GDM1 (cell line): Measurements from ENCODE around the gene DLG4.

Source experiments
- DNase-seq: peaks from one replicate; lab custom pipeline; 2025; lab: John Stamatoyannopoulos, UW

DLG4 gene

DNA sequence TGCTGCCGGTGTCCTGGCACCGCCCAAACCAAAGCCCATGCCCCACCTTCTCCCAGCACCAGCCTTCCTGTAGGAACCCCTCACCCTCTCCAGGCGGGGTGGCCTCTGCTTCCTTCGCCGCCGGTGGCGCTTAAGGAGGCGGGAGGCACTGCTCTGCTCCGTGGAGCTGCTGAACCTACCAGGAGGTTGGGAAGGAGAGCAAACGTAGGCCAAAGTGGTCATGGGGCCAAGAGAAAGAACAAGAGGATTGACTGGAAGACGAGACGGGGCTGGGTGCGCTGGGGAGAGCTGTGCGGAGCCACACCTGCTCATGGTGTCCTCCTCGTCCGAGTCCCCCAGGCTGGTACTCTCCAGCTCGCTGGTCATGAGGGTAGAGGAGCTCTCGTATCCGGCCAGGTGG is 9.9 kb upstream of the DLG4 start:
- DNase-seq: no peak

GRCh38 chr17:7228920-7229319 is 9.3 kb upstream of the DLG4 start:
- no peak for DNase-seq

GRCh38 chr17:7226721-7227710 is 7.4 kb upstream of the DLG4 start:
- DNase-seq: no peak

DNA sequence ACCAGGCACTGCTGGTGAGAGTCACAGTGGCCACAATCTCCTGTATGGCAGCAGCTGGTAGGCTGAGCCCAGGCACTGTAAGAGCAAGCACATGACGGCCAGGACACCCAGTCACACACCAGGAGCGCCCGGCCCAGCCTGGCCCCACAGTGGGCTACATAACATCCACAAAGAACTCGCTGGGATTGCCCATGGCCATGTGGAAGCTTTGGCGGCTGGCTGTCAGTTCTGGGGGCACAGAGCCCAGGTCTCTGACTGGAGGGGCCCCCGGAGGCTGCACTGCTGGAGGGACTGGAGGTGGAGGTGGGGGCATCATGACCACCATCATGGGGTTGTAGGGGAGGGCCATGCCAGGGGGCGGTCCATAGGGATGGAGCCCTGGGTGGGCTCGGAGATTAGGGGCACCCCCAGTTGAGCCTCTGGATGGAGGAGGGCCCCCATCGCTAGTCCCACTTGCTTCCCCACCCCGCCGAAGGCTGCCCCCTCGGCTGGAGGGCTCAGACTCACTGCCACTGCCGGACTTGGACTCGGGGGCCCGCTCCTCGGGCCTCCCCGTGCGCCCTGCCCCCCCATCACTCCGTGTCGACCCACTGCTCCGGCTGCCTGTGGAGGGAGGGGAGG is 6.2 kb upstream of the DLG4 start:
- DNase-seq: no peak

GRCh38 chr17:7224661-7225111 is 5.0 kb upstream of the DLG4 start:
- DNase-seq: no peak

DNA sequence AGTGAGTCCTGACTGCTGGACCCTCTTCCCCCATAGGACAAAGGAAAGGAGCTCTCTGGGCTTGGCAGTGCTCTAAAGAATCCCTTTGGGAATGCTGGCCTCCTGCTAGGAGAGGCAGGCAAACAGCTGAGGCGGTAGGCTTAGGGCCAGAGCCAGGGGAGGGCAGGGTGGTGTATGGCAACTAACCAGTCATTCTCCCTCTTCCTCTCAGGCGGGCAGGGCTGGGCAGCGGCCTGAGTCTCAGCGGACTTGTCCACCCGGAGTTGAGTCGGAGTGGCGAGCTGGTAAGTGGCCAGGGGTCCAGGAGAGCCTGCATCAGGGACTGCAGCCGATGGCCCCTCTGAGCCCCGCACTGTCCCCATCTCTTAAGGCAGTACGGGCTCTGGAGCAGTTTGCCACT is 4.5 kb upstream of the DLG4 start:
- DNase-seq: no peak

- DNase-seq: no peak
Observed at GRCh38 chr17:7223375-7223774, 3.7 kb upstream of the DLG4 start.

- DNase-seq: no peak
Observed at GRCh38 chr17:7222972-7223292, 3.3 kb upstream of the DLG4 start.

DNA sequence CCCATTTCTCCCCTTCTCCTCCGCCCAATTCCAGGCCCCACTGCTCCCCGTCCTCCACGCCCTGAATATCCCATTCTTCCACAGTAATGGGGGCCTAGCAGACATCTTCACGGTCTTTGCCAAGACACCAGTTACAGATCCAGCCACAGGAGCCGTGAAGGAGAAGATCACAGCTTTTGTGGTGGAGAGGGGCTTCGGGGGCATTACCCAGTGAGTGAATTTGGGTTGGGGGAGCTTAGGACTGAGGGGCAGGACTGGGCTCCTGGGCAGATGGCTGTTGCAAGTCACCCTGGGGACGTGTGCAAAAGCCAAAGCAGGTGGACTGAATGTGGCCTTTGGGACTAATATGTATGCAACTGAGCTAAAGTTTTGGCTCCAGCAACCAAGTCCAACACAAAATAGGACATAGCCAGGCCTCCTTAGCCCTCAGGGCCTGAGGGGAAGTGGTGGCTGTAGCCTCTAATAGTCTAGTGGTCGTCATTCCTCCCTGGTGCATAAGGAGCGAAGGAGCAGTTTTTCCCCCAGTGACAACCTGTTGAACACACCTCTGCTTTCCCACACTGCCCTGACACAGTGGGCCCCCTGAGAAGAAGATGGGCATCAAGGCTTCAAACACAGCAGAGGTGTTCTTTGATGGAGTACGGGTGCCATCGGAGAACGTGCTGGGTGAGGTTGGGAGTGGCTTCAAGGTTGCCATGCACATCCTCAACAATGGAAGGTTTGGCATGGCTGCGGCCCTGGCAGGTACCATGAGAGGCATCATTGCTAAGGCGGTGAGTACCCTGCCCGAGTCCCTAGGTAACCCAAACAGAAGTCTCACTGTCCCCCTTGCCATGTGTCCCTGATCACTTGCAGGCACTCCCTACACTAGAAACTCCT is 2.7 kb upstream of the DLG4 start:
- no peak for DNase-seq

GRCh38 chr17:7221278-7222092 is 1.8 kb upstream of the DLG4 start:
- DNase-seq: no peak

GRCh38 chr17:7220593-7221277 is 1.1 kb upstream of the DLG4 start:
- peak; percentile 39 for DNase-seq

DNA sequence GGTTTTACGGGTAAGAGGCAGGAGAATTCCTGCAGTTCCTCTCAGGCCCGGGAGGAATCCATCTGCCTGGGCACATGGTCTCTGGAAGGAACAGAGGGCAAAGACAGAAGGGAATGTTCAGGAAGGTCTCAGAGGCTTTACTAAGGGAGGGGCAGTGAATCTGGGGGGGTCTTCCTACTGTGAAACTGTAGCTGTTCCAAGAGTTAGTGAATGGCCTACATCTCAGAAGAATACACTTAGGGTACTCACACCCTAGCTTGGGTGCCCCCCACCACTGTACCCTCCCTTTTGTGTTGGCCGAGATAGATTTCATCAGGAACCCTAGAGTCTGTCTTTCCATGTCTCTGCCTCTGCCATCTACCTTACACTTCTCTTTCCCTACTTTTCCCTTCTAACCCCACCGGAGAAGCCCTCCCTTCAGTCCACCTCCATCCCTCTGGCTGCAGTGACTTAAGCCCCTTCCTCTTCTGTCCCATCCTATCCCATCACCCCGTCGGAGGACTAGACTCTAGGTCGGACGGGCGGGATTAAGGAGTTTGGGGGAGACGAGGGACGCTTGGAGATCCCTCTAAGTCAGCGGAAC is 316 bp downstream of the DLG4 start:
- no peak for DNase-seq

DNA sequence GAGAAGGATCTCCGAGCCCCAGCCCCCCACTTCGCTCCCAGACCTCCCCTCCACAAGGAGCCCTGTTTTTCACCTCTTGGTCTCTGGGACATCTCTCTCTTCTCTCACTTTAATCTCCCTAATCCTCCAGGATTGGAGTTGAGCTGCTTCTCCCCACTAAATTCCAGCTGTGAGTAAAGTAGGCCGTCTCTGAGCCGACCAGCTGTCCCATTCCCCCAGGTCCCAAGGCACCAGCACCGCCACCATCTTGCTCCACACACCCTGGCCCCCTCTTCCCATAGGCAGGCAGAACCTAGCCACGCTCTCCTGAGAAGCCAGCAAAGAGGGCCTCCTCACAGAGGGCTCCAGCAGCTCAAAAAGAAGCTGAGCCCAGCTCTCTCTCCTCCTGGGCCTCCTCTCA is 878 bp downstream of the DLG4 start:
- no peak for DNase-seq

GRCh38 chr17:7218166-7218565 is 1.5 kb downstream of the DLG4 start:
- no peak for DNase-seq

GRCh38 chr17:7217113-7217987 is 2.3 kb downstream of the DLG4 start:
- DNase-seq: peak; percentile 69

DNA sequence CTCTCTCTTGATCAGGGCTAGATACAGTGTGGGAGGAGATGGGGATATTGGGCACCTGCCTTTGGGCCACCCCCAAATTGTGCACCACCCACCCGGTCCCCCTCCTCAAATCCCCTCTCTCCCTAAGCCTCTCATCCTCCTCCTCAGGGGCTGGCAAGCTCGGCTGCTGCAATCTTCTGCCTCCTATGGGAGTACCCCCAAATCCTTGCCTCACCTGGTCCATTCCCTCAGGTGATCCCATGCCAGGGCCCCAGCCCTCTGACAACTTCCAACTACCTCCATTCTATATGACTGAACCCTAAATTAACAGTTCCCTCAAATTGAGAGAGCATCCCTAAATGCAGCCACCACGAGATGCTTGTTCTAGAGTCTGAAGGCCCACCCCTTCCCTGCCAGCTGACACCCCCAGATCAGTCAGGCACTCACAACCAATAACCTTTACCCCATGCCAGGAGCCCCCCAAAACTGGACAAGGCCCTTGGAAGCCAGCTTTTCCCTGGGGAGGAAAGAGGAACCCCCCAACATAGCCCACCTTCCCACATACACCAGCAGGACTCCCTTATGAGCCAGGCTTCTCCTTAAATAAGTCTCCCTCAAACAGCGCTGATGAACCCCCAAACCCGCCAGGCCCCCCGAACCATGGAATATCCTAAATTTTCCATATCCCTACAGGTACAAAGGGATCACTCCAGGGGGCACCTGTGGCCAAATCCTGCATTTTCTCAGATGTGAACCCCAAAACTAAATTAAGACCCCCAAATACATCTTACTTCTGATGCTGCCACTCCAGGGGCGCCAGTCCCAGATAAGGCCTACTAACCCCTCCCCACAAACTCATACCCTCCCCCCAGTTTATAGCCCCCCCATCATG is 3.2 kb downstream of the DLG4 start:
- no peak for DNase-seq

DNA sequence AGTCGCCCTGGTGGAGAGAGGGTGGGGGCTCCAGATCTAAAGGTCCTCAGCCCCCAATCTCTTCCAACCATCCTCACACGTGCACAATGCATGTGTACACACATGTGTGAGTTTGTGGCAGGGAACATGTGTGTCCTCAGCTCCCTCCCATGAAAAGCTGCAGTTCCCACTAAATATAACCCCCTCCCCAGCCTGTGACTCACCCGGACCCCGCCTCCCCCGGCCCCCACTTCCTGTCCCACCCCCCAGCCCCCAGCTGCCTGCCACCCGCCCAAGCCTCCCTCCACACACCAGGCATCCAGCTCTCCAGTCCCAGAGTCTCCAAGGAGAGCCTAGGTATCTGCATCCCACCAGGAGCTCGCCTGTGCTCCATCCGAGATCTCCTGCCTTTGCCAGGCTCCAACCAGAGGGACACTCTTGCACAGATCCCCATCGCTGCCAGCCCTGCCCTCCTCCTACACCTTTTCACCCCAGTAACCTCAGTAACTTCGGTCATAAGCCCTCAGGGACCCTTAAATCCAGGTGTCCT is 3.9 kb downstream of the DLG4 start:
- DNase-seq: no peak

DNA sequence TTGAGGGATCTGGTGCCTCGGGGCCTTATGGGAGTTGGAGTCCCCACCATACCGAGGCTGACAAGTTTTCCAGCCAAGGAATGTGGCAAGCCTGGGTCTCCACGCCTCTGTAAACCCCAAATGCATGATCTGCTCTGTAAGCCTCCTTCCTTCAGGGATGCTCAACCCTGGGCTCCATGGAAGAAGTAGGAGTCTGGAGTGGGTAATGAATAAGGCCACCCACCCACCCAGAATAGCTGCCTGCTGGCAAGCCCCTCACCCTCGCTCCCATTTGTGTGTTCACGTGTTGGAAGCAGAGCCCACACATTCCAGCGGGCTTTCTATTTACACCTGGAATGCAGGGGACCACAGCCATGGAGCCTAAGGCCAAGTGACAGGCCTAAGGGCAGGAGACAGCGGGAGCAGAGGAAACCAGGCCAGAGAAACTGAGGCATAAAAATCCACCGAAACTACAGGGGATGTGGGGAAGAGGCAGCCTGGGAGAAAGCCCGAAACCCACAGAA is 4.4 kb downstream of the DLG4 start:
- DNase-seq: no peak
